ENCODE measurements around the gene TTN.

The TTN gene

DNA sequence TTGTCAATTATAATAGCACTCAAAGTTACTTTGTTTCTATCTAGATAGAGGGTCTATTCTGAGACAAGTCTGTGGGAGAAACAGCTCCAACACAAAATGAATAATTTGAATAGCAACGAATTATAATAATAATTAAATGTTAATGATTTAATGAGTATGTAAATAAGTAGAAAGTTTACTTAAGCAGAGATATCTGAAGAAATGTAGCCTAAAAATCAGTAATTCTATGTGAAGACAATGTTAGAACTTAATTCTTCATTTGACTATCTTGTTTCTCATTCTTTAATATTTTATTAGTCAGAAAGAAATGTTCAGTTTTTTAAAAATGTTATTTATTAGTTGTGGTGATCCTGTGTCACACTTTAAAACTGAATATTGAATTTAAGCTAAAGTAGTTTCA lies 165.7 kb downstream of the TTN start:
- DNase-seq, result no peak

DNA sequence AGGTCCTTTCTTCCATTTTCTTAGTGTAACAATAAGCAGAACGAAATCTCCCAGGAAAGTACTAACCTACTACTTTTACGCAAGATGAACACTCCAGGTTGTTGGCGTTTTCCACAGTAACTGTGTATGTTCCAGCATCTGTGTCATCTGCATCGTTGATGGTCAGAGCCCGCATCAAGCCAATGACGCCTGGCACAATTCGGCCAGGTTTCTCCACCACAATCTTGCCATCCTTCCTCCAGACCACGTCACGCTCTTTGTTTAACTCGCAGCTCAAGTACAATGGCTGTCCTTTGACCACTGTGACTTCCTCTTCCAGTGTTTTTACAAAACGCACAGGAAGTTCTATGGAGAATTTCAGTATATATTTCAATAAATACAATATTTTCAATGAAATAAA lies 171.3 kb downstream of the TTN start:
- DNase-seq, result no peak

DNA sequence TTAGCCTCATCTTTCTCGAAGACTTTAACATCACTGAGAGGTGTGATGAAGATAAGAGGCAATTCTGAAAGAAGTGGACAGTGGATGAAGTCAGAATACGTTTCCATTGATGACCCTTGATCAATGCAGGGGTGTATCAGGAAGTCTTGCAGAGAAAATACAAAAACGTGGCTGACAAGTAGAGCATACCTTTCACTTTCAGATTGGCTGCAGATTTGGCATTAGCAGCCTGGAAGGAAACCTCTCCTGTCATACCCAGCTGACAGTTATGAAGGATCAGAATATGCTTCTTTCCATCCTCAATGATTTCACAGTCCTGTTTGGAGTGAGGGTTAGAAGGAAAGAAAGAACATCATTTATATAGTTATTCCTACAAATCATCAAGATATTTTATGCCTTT lies 174.5 kb downstream of the TTN start:
- DNase-seq, result no peak

DNA sequence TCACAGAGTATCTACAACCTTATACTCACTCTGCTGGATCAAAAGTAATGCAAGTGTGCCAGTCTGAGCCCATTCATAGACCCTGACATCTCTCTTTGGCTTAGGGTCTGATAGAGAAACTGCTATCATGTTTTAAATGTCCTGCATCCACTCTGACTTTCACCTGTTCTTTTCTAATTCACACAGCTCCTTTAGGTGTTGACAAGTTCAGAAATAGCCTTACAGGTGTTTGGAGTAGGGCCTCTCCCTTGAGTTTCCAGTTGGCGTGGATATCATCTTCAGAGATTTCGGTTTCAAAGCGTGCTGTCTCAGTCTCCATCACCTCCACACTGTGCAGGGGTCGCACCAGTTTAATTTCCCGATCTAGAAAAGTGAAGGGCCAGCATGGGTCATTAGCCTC lies 176.6 kb downstream of the TTN start:
- DNase-seq, result no peak

DNA sequence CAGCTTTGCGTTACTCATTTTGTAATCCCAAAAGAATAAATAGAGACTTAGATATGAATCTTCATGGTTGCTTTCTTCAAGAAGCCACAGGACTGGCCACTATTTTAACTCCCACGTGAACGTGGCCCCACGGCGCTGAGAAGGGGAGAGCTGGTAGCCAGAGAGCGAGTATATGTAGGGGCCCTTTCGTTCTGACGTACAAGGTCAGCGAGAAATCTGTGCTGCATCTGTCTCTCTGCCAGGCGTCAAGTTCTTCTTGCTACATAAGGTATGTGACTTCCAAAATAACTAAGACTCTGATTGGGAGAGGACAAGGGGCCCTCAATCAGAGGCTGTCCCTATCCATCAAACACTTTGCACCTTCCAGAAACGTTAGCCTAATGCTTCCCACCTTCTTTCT lies 177.8 kb downstream of the TTN start:
- no peak for DNase-seq

DNA sequence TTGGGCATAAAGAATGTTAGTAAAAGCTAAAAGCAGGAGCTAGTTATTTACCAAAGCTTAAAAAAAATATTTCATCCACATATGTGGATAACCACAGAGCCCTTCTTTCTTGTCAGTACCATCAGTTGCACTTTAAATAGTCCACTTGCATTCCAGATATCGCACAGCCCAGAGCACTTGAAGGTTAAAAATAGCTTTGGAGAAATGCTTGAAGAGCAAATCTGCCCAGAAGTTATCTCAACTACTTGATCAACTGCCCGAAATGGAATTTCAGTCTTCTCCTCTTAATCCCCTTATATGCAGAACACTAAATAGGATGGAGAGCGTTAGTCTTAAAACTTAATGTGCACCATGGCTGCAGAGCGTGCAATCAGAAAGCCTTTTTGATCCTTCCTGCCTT lies 178.6 kb downstream of the TTN start:
- no peak for DNase-seq

DNA sequence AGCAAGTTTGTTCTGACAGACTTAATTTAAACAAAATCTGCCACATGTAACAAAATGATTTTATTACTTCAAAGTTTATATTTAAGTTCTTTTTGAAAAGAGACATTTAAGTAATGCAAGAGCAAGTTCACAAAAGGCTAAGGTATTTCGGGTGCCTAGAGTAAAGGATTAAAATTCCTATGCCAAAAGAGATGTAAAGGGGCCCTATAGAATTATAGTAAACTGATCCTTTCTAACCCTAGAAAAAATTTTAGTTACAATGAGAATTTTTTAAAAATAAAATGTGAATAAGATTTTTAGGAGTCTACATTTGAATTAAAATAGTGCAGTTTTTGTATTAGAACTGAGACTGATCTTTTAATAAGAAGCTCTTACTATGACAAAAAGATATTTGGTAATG lies 179.8 kb downstream of the TTN start:
- DNase-seq, result no peak

DNA sequence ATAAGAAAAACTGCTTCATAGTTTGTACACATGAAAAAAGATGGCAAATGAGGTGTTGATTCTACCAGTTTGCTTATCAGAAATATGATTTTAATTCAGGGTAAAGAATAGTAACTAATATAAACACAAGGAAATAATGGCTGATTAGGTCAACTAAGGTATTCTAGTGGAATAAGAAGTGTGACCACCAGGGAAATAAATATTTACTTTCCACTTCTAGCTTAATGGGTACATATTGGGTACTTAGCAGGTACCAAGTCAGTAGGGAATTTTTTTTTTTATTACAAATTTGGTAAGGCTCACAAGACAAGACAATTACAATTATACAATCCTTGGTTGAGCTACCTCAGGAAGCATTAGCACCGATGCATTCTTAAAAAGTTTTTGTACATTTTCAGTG lies 191.3 kb downstream of the TTN start:
- DNase-seq, result no peak

DNA sequence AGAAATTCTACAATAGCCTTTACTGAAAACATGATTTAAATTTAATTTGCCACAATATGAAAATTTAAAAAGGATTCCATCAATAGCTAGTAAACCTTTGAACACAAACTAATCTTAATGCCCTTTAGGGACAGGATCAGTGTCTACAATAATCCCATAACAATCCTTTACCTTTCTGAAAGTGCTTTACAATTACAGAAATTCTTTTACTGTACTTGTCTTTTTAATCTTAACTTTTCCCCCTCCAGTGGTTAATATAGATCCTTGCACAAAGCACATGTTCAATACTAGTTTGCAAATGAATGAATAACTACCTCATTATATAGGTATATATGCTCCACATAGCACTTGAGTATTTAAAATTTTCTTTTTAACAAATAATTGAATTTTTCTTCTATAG lies 204.3 kb downstream of the TTN start:
- no peak for DNase-seq

DNA sequence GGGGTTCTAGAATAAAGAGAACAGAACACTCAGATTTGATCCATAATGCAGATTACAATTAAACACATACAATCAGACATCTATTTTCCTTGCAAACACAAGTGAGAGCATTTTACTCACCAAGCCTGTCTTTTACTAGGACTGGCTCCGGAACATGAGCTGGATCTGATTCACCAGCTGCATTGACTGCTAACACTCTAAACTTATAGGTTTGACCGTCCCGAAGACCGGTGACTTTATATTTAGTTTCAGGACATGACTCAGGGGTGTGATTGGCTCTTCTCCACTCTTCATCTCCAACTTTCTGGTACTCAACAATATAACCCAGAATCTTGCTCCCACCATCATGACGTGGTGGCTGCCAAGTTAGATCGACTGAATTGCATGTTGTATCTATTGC lies 214.6 kb downstream of the TTN start:
- DNase-seq, result no peak

DNA sequence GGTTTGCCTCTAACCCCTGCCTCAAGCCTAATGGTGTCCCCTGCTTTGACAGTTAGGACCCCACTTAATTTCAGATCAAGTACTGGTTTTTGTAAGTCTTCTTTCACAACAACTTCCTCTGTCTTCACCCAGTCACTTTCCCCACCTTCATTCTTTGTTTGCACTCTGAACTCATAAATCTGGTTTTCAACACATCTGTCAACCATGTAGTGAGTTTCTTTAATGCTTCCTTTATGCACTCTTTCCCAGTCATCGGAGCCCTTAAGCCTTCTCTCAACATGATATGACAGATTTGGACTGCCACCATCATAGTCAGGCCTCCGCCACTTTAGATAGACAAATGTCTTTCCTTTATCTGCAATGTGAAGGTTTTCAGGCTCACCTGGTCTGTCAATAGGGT lies 217.9 kb downstream of the TTN start:
- DNase-seq, result no peak

DNA sequence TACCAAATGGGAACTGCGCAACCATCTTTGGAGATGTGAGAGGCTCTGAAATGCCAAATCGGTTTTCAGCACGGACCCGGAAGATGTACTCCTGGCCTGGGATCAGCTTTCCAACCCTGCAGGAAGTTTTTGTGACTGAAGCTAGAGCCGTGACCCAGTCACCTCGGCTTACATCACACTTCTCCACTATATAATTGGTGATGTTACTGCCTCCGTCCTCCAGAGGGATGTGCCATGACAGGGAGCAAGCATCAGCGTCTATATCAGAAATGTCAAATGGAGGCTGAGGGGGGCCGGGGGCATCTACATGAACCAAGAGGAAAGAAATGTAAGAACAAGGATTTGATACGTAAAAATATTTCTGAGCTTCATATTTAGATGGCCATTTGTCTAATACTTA lies 222.6 kb downstream of the TTN start:
- DNase-seq, result no peak

DNA sequence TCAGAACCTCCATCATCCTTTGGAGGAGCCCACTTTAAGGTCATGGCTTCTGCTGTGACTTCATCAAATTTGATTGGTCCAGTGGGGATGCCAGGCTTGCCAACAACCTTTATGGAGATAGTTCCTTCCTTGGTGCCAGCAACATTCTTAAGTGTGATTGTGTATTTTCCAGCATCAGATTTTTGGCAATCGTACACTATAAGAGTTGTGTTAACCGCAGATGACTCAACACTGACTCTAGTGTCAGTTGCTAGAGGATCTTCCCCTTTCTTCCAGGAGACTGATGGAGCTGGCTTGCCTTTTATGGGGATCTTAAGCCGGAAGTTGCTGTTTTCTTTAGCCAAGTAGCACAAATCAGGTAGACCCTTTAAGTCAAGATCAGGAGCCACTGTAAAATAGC lies 228.2 kb downstream of the TTN start:
- no peak for DNase-seq

DNA sequence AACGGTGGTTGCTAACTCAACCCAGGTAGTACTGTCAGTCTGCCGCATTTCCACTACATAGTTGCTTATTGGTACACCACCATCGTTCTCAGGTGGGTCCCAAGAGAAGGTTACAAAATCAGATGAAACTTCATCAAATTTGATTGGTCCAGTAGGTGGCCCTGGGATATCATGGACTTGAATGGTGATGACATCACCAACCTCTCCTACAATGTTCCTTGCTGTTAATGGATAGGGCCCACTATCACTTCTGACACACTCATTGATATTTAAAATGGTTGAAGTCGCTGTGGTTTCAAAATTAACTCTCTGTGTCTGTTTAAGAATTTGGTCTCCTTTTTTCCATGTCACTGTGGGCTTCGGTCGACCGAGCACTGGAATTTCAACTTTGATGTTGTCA lies 232.4 kb downstream of the TTN start:
- no peak for DNase-seq

DNA sequence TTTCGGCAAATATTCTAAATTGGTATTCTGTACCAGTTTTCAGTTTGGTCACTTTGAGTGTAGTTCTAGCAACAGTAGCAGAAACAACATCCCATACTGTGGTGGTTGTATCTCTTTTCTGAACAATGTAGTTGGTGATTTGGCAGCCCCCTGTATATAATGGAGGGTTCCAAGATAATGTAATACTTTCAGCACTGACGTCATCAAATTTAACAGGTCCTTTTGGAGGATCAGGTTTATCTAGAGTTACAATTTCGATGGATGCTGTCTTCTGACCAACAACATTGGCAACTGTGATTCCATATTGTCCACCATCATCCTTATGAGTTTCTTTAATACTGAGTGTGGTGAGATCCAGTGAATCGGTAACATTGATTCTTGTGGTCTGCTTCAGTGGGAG lies 239.0 kb downstream of the TTN start:
- no peak for DNase-seq

DNA sequence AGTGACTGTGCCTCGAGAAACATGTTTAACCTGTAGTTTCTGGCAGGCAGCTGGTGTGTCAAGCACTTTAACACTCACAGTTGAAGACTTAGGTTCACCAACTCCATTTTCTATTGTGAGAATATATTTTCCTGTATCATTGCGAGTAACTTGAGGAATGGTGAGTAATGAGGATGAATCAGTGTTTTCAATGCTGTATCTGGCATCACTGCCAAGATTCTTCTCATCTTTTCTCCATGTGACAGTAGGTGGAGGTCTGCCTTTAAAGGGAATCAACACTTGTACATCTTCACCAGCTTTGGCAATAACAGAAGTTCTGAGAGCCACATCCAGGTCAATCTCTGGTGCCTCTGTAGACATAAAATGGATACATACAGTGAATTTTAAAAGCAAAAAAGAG lies 254.2 kb downstream of the TTN start:
- no peak for DNase-seq

DNA sequence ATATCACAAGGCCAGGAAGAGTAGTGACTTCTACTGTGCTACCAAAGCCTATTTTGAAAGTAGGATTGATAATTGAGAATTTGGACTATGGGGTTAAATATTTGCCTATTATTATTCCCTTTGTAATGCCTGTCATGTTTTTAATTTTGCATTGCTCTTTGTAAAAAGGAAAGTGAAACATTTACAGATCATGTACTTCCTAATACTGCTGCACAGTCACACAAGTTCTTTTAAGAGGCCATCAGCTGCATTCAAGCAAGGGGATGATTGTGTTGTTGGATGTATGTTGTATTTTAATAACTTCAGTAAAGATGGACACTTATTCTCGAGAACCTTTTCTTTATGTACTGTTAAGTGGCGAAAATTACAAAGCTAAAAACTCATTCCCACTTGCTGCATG lies 256.9 kb downstream of the TTN start:
- no peak for DNase-seq

DNA sequence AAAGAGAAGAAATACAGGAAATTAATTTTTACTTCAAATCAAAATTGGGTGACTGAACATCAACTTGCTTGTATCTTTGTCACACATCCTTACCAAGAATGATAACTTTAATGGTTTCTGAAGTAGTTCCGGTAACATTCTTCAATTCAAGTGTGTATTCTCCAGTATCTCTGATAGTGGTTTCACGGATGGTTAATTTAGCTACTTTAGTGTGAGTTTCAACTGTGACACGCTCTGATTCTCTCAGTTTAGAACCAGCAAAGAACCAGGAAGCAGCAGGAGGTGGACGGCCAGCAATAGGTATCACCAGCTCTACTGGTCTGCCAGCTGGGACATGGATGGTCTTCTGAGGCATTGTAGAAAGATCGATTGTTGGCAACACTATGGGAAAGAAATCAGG lies 264.7 kb downstream of the TTN start:
- DNase-seq, result no peak

DNA sequence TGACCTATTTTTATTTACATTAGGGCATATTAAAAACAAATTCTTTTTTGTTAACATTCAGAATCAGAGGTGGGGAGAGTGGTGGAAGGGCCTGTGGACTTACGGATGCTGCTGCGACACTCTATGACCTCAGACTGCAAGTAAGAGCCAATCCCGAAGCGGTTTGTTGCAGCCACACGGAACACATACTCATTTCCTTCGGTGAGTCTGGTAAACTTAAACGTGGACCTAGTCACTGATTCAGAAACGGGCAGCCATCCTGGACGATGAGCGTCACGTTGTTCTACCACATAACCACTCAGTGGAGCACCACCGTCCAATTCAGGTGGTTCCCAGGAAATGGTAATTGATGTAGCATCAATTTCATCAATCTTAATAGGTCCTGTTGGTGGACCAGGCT lies 265.1 kb downstream of the TTN start:
- no peak for DNase-seq

DNA sequence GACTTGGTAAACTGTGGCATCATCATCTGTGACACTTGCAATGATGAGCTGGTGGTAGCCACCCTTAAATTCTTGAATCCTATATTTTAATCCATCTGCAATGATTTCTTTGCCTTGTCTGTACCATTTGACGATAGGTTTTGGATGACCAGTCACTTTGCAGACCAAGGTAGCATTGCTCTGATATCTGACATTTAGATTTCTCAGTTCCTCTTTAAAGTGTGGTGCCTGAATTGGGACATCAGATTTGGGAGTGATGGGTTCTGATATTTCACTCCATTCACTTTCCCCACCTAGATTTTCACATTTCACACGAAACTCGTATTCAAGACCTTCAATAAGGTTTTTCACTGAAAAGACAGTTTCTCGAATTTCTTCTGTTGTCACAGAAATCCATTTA lies 271.2 kb downstream of the TTN start:
- DNase-seq, result no peak

DNA sequence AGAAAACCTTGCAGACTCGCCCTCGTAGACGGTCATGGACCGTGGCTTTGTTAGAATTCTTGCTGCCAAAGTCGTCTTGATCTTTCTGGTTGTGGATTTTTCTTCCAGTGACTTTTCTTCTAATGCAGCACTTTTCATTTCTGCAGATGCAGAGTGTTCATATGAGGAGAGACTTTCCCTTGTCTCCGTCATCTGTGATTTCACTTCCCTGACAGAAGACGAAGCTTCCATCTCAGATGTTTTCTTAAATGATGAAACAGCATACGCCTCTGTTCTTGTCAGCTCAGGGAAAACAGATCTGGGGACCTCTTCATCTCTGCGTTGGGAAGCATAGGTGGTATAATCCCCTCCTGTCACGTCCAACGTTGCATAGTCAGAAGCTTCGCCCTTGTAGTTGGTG lies 276.1 kb downstream of the TTN start:
- no peak for DNase-seq

DNA sequence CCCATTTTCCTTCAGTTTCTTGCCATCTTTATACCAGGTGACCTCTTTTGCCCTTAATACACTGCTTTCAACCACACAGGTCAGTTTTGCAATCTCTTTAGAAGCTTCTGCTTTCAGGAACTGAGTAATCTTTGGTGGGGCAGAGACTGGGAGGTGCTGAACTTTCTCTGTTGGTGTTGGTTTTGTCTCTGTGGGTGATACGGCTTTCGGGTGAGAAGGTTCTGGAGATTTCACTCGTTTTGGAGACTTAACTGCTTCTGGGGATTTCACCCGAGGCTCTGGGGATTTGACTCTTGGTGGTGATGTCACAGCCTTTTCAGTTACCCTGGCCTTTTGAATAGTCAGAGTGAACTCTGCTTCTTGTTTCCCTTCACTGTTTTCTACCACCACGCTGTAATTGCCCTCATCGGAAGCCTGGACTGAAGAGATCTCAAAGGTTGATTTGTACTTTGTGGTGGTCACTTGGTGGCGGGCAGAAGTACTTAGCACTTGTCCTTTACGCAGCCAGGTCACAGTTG lies 276.5 kb downstream of the TTN start:
- no peak for DNase-seq

DNA sequence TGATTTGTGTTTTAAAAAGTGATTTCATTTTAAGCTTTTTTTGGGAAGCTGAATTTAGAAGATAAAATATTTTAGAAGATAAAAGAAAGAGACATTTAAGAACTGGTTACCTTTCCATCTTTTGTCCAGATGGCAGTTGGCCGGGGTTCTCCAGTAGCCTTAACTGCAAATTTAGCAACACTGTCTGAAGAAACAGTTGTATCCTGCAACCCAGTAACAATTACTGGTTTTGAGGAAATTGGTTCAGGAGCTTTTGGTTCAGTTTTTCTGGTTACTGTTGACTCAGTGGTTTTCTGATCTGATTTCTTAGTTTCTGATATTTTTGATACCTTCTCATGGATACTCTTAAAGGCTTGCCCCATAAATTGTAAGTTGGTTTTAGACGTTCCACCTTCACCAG lies 277.1 kb downstream of the TTN start:
- DNase-seq, result no peak

DNA sequence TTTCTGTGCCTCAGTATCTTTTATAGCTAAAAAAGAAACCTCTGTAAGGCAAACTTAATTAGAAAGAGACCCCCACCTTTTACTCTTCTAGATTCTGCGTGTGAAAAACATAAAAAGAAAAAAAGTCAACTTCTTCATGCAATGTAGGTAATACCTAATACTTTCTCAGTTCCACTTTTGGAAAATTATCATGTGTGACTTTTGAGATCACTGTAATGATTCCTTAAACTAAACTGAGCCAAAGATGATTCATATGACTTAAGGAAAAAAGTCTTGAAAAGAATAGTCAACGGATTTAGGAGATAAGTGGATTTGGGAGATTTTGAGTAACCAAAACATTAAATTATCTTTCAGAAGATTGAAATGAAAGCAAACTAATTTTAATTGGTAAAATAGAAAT lies 278.0 kb downstream of the TTN start:
- no peak for DNase-seq

DNA sequence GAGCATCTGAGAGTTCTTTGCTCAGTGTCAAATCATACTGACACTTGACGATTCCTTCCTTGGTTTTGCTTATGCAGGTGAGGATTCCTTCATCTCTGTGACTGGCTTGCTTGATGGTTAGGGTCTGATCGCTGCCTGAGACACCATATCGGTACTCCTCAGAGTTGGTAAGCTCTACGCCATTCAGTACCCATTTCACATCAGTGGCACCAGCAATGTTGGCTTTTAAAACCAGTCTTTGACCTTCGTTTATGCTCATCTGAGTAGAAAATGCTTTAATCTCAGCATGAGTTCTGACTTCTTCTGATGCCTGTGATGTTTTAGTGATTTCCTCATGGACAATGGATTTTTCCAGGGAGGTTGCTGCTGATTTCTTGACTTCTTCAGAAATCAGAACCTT lies 278.6 kb downstream of the TTN start:
- DNase-seq, result no peak

DNA sequence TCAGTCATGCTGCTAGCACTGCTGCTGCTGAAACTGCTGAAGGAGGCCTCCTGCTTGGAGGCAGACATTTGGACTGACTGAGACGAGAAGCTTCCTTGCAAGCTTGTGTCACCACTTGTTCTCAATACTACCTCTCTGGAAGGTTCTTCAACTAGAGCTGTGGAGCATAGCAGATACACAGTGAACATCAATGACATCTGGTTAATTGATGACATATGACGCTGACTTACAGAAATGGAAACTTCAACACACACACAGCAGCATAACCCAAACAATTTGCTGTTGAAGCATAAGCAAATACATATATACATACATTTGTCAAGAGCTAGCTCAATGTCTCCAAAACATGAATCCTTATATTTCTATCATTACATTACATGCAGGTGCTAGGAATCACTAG lies 279.6 kb downstream of the TTN start:
- DNase-seq, result no peak
